ENCODE measurements around the gene C1orf159. TPM values are rescaled to one million over a fixed set of nuclear protein-coding genes. Genes with fewer than 3 reads are reported as not detected.

C1orf159 gene
- total and polyA plus RNA-seq, 2 experiments from 2014 or later: 9.6 to 21.5 TPM

- H3K79me2 ChIP-seq (replicated peaks; ENCODE audit: insufficient read depth): no peaks in the 10 kb centered on the region
- peaks cover 18% of the 10 kb centered on the region for H3K27me3 Mint-ChIP-seq (ENCODE audit: insufficient read depth, low read depth, poor library complexity)
- peaks cover 28% of the 10 kb centered on the region for H3K9me3 Mint-ChIP-seq
- no peak overlapping the region for H3K4me3 ChIP-seq
- peaks cover 19% of the 10 kb centered on the region for H3K36me3 Mint-ChIP-seq (ENCODE audit: low read depth)
- H3K4me2 ChIP-seq: no peak overlapping the region
- no peak for ATAC-seq
- no peak overlapping the region for H2AFZ ChIP-seq
- TF ChIP-seq CREB1 (CRISPR knock-in tag; IDR thresholded peaks at IDR 0.05; ENCODE audit: low read depth) (no peak), ZNF331 (CRISPR knock-in tag; IDR thresholded peaks at IDR 0.05; ENCODE audit: low read depth) (no peak), ZNF462 (CRISPR knock-in tag; IDR thresholded peaks at IDR 0.05) (no peak), JUNB (IDR thresholded peaks at IDR 0.05; ENCODE audit: unreplicated experiment) (no peak), NANOG (IDR thresholded peaks at IDR 0.05; ENCODE audit: borderline replicate concordance) (no peak), REST (IDR thresholded peaks at IDR 0.05; ENCODE audit: unreplicated experiment) (no peak), CTCF (conservative IDR thresholded peaks at IDR 0.05; ENCODE audit: low read depth in 2 of 2) (no peak), STAT1 (IDR thresholded peaks at IDR 0.05; ENCODE audit: unreplicated experiment) (no peak), EZH2 (IDR thresholded peaks at IDR 0.05; ENCODE audit: low read depth, unreplicated experiment) (no peak), POLR2AphosphoS5 (IDR thresholded peaks at IDR 0.05; ENCODE audit: low read depth) (no peak), ZNF114 (CRISPR knock-in tag; IDR thresholded peaks at IDR 0.05) (no peak), EZH2phosphoT487 (IDR thresholded peaks at IDR 0.05; ENCODE audit: unreplicated experiment) (no peak), ETS1 (IDR thresholded peaks at IDR 0.05) (no peak)
- no peak overlapping the region for H3K4me3 Mint-ChIP-seq
- H3K4me1 Mint-ChIP-seq: no peaks in the 10 kb centered on the region; the same call in 2 of the 3 replicates
- DNase-seq (ENCODE audit: low spot score): no peak
- no peaks in the 10 kb centered on the region; the same call in 1 of the 2 replicates for H3K36me3 ChIP-seq (ENCODE audit: insufficient read depth)
- 0 out of 2 replicates have a peak, but pooled peaks cover 5% of the 10 kb centered on the region for H3F3A ChIP-seq (replicated peaks; ENCODE audit: low read depth)
- H3K4me1 ChIP-seq (ENCODE audit: insufficient read depth): no peaks in the 10 kb centered on the region
- no peaks in the 10 kb centered on the region for H4K20me1 ChIP-seq (replicated peaks; ENCODE audit: insufficient read depth)
- no peak overlapping the region for H3K27ac Mint-ChIP-seq
- H3K9me2 ChIP-seq (ENCODE audit: insufficient read depth): no peaks in the 10 kb centered on the region
- no peaks in the 10 kb centered on the region for H3K27me3 ChIP-seq (ENCODE audit: insufficient read depth)
- H3K27ac ChIP-seq (ENCODE audit: low read depth): no peak overlapping the region
Measured at GRCh38 chr1:1150100-1150499, 34.2 kb upstream of the C1orf159 start.
